RCC 7860 (cell line): ENCODE results near the gene FOXO3B.
"Not testable (repeated sequence)": the region's sequence is repeated elsewhere in the genome, so short reads cannot be mapped to it uniquely, and the experiment has no call there.

ENCODE experiments used
- DNase-seq: peaks from one replicate; pipeline ENCODE4 v3.0.0-alpha.2; 2015; ENCODE audit warnings: low spot score
- FAIRE-seq: peaks from 2 replicates; lab custom pipeline; 2012; peaks lifted over from hg19 to GRCh38; lab: Jason Lieb, UNC

The FOXO3B gene

DNA sequence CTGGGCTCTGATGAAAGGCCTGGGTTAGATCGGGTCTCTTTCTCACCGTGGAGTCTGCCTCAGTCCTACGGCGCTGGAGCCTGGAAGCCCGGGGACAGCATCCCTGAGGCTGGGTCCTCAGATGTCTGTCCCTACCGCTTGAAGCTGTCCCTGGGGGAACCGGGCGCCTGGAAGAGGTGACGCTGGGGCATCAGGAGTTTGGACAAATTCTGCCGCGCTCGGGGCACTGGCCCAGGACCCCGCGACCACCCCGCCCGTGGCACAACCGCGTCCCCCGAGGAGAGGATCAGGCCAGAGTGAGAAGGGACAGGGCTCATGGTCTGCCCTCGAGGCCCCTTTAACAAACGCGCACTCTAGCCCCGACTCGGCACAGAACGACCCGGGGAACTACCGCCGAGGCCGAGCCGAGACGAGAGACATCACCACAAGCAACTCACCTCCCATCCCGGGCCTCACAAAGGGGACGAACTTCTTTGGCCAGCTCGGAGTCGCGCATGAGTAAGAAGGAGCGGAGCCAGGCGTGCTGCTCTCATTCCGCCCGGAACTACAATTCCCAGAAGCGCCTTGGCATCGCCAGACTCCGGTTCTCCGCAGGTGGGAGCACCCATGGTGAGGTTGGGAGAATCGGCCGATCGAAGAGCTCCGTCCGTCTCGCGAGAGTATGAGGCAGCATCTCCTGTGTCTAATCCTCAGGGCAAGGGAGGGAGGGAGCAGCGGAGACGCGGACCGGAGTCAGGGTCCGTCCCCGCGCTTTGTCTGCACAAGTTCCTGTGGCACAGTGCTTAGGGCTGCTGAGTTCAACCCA, at the start of gene FOXO3B:
TSS of gene FOXO3B (minus strand) at position 548 of the 805 bp plus-strand sequence. CDS start 663 bp downstream, outside the sequence.
- DNase-seq = peak; percentile 82
- peak; percentile 74 for FAIRE-seq

DNA sequence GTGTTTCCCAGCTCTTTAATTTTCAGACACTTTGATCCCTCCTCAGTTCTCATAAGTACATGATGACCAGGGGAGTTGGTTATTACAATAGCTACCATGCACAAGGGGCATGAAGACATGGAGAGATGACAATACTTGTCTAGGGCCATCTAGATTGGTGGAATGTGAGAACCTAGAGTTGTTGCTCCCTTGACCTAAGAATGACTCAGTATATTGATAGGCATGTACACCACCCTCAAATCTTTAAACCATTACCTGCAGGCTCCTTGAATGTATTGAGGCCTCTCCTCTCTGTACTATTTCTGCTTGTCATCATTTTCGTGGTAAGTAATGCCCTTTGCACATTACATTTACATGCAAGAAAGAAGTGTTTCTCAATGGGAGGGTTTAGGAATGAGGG, 41.4 kb upstream of the FOXO3B start:
- peak; percentile 13 for DNase-seq
- not testable (repeated sequence) for FAIRE-seq

DNA sequence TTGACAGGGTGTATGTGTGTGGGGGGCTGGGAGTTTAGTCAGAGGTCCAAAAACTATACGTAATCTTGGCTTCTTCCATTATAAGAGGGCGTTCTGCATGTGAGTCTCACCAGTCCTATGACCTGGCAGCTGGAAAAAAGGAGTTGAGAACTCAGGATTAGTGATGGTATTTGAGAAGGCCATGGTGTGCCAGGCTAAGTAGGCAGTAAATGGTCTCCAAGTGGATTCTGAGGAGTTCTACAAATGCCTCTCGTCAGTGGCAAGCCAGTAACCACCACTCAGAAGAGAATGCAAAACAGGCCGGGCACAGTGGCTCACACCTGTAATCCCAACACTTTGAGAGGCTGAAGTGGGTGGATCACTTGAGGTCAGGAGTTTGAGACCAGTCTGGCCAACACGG, 40.5 kb upstream of the FOXO3B start:
- not testable (repeated sequence) for FAIRE-seq

DNA sequence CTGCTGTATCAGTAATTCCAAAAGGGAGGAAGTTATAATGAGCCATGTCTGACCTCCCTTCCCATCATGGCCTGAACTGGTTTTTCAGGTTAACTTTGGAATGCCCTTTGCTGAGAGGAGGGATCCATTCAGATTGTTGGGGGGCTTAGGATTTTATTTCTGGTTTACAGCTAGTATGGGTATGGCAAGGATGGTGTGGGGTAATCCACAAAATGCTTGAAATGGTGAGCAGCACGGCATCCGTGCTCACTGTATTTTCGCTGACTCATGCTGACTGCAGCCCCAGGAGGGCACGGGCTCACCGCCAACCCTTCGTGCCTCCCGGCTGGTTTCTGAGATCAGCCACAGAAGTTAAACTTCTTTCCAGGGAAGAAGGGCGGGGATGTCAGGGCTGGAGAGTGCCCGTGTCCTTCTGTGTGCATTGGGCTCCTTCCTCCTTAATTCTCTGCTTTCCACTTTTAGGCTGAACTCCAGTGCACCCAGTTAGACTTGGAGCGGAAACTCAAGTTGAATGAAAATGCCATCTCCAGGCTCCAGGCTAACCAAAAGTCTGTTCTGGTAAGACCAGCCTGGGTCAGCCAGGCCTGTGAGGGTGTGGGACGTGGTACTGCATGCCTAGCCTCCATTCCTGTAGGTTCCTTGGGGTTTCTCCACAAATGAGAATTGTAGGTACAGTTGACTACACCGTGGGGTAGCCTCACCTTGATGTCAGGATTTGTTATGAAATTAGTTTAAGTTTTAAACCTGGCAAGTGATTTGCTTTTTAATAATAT, 39.8 kb upstream of the FOXO3B start:
- not testable (repeated sequence) for DNase-seq, FAIRE-seq

More for the DNA sequence above, 40.5 kb upstream of the FOXO3B start:
- DNase-seq = not testable (repeated sequence)

DNA sequence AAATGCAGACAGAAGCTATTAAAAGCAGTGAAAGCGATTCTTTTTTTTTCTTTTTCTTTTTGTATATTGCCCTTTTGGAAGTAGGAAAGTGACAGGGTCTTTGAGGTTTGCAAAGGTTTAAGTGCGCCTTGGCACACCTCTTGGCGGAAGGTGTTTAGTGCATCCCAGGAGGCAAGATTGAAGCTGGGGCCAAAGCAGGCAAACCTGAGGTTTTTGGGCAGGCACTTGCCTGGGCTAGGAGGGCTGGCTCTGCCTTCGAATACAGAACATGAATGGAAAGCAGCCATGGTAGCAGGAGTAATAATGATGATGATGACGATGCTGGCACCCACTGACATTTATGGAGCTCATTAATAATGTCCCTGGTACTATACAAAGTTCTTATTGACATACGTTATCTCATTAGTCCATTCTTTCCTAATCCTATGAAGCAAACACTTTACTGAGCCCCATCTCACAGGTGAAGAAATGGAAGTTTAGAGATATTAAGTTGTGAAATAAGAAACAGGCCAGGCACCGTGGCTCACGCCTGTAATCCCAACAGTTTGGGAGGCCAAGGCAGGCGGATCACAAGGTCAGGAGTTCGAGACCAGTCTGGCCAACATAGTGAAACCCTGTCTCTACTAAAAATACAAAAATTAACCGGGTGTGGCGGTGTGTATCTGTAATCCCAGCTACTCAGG, 37.5 kb upstream of the FOXO3B start:
- not testable (repeated sequence) for DNase-seq, FAIRE-seq

DNA sequence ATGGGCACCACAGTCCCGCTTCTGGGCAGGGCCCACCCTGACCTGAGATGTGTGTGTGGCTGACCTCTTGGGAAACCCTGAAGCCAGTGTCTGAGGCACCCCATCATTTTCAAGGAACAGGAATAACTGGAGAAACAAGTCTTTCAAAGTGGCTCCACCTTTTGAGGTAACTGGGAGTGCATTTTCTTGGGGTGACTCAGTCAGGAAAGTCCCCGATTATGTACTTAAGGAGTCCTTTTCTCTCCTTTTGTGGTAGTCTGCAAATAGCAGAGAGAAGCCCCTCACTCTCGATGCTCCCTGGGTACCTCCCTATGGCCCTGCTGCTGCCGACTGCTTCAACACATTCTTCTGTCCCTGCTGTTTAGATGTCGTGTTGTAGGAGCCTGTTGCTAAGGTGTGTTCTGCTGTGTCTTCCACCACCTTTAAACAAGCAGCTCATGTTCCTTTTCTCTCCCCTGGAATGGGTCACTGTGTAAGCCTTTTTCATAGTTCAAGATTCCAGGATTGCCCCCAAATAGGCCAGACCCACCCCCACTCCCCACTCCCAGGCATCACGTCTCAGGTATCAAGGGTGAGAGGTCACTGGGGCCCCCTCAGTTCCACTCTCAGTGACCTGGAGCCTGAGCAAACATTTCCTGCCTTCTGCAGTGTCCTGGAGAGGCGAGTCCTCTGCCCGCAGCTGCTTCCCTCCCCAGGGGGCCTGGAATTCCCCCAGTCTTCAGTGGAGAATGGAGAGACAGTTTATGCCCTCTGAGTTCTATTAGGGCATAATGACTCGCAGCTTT, 36.7 kb upstream of the FOXO3B start:
- FAIRE-seq (peak; percentile 75), DNase-seq (peak; percentile 76)

DNA sequence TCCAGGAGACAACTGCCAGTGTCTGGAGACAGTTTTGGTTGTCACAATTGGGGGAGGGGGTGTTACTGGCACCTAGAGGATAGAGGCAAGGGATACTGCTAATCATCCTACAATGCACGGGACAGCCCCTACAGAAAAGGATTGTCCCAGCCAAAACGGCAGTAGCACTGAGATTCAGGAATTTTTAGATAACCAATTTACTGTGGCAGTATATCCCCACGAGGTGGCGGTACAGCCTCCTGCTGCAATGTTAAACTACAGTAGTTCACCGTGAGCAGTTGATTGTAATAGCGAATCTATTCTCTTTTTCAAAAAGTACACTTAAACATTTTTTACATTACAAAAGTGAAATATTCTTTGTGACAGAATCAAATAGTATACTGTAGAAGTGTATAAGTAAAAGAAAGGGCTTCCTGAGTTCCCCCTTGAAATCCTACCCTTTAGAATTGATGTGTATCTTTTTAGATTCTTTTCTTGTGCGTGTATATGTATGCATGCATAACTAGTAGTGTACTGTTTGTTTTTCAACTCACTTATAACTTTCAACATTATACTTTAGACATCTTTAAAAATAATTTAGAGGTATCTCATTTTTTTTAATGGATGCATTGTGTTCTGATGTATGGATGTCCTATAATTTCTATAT, 30.4 kb upstream of the FOXO3B start:
- FAIRE-seq (peak; percentile 80), DNase-seq (peak; percentile 13)

DNA sequence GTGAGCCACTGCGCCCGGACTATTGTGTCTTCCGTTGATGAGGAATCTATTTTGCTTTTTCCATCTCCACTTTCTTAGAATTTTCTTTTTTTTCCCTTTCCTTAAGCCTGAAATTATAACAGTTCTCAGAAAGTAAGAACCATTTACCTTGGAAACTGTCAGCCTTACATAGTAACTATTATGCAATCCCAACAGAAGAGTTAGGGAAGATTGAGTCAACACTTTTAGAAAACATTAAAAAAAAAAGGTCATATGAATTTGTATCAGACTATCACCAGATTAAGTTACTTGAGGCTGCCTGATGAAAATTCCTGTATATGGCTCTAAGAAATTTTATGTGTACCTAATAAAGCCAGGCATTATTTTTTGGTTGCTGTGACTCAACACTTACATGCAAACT, 26.1 kb upstream of the FOXO3B start:
- FAIRE-seq, DNase-seq: not testable (repeated sequence)

DNA sequence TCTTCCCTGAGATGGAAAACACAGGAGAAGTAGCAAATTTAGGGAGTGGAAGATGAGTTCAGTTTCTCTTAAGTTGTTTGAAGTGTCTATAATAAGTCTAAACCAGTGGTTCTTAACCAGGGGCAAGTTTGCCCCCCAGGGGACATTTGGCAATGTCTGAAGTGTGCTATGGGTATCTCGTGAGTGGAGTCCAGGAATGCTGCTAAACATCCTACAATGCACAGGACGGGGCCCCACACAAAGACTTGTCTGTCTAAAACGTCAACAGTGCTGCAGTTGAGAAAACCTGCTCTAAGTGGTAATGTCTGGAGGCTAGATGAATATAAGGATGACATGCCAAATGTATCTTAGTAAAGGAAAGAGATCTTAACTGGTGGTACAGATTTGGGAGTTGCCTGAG, 23.8 kb upstream of the FOXO3B start:
- not testable (repeated sequence) for DNase-seq, FAIRE-seq

DNA sequence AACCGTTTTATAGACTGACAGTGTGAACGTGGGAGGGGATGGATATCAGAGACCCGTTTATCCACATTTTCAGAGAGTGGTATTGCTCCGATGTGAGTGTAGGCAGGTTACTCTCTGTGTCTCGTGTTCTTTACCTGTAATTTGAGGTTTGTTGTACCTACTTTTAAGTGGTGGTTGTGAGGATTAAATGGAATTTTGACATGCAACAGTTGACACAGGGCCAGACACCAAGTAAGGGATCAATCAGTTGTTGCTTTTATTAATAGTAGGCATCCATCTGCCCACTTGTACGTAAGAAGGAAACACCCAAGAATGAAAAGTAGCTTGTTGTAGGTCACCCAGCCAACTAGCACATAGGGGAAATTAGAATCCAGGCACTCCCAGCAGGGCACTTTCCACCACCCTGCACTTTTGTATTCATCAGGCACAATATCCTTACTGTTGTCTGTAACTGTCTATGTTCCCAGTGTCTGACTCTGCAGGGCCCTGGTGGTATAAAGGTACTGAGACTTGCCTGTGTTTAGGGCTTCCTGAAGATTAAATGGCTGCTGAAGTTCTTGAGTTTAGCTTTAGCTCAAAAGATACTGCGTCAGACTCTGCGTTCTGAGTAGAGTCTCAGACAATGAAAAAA, 16.5 kb upstream of the FOXO3B start:
- DNase-seq, FAIRE-seq: not testable (repeated sequence)

DNA sequence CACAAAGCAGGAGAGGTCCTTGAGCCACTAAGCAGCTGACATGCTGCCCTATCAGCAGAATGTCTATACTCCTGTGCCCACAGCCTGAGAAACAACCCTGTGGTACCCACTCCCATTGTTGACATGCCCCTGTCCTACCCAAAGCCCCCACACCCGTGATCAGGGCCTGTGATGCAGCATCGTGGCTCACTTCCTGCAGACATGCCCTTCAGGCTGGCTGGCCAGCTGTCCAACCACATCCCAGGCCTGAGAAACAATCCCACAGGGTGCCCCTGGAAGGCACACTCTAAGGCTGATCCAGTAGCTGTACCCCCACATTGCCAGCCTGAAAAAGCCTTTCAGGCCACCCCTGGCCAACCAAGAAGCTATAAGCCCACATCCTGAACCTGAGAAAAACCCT, 13.0 kb upstream of the FOXO3B start:
- not testable (repeated sequence) for DNase-seq, FAIRE-seq

DNA sequence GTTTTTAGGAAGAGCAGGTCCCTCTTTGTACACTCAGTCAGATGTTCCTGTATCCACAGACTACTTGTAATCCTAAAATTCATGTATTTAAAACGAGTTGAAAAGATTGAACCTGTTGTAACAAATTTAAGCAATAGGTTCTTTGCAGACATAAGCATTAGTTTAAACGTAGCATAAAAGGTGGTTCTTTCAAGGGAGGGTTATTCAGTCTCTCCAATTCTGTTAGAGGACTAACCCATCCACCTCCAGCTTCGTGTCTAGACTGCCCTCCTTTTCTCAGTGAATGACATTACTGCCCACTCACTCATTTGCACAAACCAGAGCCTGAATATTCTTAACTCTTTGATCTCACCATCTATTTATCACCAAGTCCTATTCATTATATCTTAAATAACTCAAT, 554 bp upstream of the FOXO3B start:
- FAIRE-seq, DNase-seq: not testable (repeated sequence)

DNA sequence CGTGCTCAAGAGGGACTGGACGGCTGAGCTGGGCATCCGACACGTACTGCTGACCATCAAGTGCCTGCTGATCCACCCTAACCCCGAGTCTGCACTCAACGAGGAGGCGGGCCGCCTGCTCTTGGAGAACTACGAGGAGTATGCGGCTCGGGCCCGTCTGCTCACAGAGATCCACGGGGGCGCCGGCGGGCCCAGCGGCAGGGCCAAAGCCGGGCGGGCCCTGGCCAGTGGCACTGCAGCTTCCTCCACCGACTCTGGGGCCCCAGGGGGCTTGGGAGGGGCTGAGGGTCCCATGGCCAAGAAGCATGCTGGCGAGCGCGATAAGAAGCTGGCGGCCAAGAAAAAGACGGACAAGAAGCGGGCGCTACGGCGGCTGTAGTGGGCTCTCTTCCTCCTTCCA, 4.7 kb downstream of the FOXO3B start:
- DNase-seq, FAIRE-seq: not testable (repeated sequence)

DNA sequence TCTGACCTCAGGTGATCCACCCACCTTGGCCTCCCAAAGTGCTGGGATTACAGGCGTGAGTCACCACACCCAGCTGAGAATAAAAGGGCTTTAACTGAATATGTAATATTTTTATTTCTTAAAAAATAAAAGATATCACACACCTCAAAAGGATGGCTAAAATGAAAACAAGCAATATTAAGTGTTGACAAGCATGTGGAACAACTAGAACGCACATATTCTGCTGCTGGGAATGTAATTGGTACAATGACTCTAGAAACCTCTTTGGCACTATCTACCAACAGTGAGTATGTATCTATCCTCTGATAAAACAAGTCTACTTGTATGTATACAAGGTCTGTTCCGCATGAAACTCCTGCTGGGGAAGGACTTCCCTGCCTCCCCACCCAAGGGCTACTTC, 5.2 kb downstream of the FOXO3B start:
- not testable (repeated sequence) for FAIRE-seq

DNA sequence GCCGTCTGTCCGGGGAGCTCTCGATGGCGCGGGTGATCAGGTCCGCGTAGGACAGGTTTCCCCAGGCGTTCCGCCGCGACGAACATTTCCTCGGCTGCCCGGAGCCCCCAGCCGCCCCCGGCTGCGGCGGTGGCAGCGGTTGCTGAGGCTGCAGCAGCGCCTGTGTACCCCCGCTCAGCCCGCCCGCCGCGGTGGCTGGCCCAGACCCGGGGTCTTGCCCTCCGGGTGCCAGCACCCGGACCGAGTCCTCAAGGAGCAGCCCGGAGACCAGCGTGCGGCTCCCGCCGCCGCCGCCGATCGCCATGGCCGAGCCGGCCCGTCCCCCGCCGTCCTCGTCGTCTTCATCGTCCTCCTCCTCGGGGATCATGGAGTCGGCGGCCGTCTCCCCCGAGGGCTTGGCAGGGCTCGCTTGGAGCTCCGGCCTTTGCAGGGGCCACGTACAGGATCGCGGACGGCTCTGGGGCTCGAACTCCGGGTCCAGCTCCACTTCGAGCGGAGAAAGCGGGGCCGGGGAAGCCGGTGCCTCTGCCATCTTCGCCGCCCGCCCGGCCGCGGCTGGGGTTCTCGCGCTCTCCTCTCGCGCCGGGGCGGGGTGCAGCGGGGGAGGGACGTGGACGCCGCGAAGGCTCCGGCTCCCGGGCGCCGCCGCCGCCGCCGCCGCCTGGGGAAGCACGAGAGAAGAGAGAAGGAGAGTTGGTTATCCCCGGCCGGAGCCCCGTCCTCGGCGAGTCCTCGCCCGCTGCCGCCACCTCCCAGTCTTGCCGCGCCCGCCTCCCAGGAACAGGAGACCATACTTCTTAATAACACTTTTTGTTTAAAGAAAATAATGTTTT, 9.5 kb downstream of the FOXO3B start:
- not testable (repeated sequence) for FAIRE-seq

More for the DNA sequence above, 5.2 kb downstream of the FOXO3B start:
- not testable (repeated sequence) for DNase-seq

DNA sequence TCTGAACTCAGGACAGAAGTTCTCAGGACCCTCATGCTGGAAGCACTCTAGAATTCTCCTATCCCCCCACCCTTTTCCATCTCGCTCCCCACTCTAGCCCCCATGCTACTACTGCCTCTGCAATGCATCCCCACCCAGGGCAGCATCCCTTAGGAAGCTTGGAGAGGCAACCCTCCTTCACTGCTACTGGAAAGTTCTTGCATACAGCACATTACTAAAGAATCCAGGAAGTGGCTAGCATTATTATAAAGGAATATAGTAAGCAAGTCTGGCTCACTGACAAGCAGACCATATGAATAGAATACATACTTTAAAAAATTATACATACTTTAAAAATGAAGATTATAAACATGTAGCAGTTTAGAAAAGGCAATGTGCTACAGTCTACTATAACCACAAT, 13.5 kb downstream of the FOXO3B start:
- FAIRE-seq, DNase-seq: not testable (repeated sequence)

More for the DNA sequence above, 9.5 kb downstream of the FOXO3B start:
- DNase-seq = not testable (repeated sequence)

DNA sequence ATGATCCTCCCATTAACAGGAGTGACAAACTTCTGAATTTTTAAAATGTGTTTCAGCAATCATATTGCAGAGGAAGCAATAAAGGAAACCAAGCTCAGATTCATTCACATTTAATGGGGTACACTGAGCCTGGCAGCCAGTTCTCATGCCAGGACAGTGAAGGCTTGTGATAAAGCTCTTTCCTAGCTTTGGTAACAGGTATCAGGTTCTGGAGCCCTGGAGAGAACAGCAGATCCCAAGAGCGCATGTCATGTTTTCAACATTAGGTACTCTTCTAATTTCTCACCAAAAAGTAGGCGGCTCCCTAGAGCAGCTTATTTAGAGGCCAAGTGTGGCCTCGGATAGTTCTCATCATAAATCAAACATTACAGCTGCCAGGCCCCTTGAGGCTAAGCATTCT, 14.6 kb downstream of the FOXO3B start:
- DNase-seq, FAIRE-seq: not testable (repeated sequence)

DNA sequence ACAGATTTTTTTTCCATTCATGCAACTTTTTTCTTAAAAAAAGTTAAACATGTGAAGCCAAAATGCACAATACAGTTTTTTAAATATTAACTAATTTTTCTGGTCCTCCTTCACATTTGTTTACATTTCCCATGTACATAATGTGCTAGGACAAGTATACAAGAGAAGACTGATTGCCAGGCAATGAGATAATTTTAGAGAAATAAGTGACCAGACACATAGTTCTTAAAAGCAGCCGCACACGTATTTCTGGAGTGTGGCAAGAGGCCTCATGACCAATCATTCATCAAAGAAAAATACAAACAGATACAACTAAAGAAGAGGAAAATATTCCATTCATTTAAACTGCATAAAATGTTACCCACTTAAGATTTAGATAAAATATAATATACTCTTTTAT, 15.8 kb downstream of the FOXO3B start:
- DNase-seq, FAIRE-seq: not testable (repeated sequence)
